AG10803 (cell line): ENCODE data around the gene SELPLG.
"Not testable (repeated sequence)": the region's sequence is repeated elsewhere in the genome, so short reads cannot be mapped to it uniquely, and the experiment has no call there.

Experiments
- DNase-seq: peaks from one replicate; pipeline ENCODE4 v3.0.0; 2010; ENCODE audit warnings: low read depth
- H3K4me3 ChIP-seq: 2 replicates; pipeline ENCODE4 v1.5.1; 2011; ENCODE audit warnings: mild to moderate bottlenecking, low read length, control low read depth
- TF ChIP-seq, protein P1 (sequence below): conservative IDR thresholded peaks from 2 replicates; pipeline ENCODE4 v1.5.1; 2011; ENCODE audit warnings: mild to moderate bottlenecking, low read length, control low read depth, inconsistent platforms

Gene SELPLG

DNA sequence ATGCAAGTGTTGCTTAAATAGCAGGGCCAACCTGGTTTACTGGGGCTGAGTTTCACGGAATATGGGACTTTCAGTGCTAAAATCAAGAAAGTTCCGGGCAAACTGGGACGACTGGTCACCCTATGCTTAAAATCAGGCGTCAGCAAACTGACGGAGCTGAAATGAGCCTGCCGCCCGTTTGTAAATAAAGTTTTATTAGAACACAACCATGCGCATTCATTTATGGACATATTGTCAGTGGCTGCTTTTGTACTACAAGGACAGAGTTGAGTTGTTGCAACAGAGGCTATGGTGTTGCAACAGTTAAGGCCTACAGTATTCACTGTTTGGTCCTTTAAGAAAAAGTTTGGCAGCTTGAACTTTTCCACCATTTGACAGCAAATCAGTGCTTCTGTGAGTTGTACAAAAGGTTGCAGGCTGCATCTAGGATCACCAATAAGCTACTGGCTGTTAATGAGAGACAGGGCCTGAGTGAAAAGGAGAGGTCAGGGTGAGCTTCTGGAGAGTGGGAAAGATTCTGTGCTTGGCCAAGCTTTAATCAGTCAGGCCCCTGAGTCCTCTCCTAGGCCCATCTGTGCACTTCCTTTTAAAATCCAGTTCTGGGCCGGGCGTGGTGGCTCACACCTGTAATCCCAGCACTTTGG is 13.3 kb downstream of the SELPLG start:
- DNase-seq: peak; percentile 80
- TF ChIP-seq, protein P1, sequence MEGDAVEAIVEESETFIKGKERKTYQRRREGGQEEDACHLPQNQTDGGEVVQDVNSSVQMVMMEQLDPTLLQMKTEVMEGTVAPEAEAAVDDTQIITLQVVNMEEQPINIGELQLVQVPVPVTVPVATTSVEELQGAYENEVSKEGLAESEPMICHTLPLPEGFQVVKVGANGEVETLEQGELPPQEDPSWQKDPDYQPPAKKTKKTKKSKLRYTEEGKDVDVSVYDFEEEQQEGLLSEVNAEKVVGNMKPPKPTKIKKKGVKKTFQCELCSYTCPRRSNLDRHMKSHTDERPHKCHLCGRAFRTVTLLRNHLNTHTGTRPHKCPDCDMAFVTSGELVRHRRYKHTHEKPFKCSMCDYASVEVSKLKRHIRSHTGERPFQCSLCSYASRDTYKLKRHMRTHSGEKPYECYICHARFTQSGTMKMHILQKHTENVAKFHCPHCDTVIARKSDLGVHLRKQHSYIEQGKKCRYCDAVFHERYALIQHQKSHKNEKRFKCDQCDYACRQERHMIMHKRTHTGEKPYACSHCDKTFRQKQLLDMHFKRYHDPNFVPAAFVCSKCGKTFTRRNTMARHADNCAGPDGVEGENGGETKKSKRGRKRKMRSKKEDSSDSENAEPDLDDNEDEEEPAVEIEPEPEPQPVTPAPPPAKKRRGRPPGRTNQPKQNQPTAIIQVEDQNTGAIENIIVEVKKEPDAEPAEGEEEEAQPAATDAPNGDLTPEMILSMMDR: no peak
- H3K4me3 ChIP-seq: no peak overlapping the region

DNA sequence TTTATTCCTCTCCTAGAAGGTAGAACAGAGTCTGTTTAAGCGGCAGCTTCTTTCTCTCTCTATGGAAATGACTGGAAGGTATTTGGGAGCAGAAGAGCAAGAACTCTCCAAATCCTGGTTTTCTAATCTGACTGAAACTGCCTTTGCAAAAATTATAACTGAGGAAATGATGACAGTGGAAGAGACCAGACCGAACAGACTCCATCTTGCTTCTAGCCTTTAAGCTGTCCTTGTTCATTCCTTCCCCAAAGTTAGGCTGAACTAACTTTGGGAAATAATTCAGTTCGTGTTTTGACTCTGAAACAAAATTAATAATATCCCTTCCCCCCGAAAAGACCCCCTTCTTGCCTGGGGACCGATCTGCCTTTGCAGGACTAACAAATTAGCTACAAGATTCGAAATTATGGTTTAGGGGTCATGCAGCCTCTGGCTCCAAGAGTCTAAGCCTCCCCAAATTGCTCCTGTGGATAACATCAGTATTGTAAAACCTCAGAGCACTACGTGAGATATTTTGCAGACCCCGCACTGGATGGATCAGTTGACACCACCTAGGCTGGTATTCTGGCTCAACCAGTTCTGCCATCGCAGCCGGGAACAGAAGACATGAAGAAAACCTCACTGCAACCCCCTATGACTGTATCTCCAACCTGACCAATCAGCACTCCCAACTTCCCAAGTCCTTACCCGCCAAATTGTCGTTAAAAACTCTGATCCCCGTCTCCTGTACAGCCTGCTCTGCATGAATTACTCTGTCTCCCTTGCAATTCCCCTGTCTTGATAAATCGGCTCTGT is 14.1 kb downstream of the SELPLG start:
- DNase-seq: no peak
- no peak overlapping the region for H3K4me3 ChIP-seq
- TF ChIP-seq, protein P1: no peak

DNA sequence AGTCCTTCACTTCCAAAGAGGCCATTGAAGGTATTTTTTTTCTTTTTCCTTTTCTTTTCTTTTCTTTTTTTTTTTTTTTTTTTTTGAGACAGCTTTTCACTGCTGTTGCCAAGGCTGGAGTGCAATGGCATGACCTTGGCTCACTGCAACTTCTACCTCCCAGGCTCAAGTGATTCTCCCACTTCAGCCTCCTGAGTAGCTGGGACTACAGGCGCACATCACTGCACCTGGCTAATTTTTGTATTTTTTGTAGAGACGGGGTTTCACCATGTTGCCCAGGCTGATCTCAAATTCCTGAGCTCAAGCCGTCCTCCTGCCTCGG is 14.8 kb downstream of the SELPLG start:
- H3K4me3 ChIP-seq, DNase-seq: not testable (repeated sequence)

DNA sequence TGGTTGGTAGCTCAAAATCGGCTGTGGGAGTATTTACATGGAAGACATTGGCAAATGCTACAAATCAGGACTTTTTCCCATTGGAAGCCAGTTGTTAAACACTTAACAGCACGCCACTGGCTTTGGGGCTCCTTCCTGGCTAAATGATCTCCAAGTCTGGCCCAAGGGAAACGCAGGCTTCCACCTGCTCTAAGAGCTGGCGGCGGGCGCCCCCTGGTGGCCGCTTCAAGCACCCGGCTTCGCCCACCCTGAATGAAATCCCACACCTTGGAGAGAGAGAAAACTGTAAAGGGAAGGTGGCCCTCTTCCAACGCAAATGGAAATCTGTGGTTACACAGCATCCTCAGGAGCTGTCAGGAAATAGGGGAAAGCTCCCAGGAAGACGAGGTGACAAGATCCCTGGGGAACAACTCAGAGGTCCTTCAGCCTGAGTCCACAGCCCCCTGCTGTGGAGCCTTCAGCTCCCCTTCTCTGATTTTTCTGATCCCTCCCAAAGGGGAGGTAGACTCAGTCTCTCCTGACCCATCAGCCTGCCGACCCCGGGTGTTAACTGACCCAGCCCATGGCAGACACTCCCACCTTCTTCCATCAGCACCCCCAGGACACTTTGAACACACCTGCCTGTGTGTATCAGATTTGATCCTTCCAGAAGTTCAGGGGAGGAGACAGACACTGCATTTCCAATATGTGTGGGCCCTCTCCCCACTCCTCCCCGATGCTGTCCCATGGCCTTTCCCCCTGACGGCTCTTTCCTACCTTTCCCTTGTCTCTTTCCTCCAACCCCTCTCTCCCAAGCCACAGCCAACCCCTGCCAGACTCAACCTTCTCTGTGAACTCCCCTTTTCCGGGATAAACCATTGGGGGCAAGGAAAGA is 15.4 kb downstream of the SELPLG start:
- peak; percentile 85 for DNase-seq
- TF ChIP-seq, protein P1: peak; percentile 92
- no peak overlapping the region for H3K4me3 ChIP-seq

DNA sequence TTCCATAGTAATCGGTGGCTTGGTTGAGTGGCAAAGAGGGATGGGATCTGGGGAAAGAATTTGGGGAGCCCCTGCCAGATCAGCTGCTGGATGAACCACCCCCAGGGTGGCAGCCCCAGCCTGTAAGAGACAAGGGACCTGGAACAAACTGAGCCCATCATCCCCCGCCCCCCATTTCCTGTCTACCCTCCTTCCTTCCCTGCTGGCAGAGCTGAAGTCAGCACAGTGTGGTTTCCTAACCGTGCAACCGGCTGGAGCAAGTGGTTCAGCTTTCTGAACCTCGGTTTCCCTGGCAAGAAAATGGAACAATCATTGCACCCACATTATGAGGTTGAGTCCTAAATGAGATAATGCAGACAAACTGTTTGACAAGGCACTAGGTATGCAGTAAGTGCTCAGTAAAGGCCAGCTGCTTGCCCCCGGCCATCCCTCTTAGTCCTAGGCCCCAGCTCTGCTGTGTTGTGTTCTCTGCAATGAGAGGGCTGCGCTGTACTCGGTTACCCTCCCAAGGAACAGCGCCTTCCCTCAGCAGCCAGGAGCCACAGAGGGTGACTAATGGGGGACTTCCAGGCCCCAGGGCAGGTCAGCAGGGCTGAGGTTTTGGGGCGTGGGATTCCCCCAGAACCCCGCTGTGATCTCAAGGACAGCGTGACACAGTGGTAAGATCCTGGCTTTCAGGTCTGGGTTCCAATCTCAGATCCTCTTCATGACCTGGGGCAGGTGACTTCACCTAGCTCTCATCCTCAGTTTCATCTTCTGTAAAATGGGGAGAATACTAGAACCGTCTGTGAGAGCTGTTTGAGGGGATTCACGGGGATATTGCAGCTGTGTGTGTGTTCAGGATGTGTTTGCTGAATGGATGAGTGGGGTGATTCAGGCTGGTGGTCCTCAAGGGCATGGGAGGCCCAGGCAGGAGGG is 16.5 kb downstream of the SELPLG start:
- TF ChIP-seq, protein P1: no peak
- no peak overlapping the region for H3K4me3 ChIP-seq
- peak; percentile 49 for DNase-seq

DNA sequence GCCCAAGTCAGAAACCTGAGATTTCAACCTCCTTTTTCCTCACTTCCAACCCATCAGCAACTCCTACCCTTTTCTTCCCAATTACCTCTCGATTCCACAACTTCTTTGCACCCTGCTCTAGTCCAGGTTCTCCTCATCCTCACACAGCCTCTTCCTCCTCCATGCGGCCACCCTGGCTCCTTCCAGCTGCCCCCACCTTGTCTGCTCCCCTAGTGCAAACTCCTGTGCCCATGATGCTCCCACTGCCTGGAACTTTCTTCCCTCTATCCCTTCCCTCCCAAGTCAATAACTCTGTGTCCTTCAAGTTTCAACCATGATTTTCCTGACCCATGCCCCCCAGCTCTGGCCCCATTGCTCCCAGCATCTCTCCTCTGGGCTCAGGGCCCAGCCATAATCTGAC is 17.3 kb downstream of the SELPLG start:
- TF ChIP-seq, protein P1: no peak
- no peak overlapping the region for H3K4me3 ChIP-seq
- no peak for DNase-seq

DNA sequence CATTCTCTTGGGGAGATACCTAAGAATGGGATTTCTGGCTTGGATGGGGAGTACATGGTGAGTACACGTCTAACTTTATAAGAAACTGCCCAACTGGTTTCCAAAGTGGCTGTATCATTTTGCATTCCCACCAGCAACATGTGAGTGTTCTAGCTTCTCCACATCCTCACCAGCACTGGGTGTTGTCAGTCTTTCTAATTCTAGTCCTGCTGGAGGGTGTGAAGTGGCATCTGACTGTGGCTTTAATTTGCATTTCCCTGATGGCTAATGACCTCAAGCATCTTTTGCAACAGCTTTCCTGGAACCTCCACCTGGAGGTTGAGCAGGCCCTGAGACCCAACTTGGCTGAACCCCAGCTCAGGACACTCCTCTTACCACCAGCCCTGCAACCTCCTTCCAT is 17.8 kb downstream of the SELPLG start:
- no peak for DNase-seq
- TF ChIP-seq, protein P1: no peak
- H3K4me3 ChIP-seq: no peak overlapping the region
